Epithelial cell of esophagus (primary cell): Measurements from ENCODE around the gene UST.
A peak's percentile ranks its signal among the peaks of the same experiment; 100 is the strongest.

ENCODE experiments used
- DNase-seq: peaks from one replicate; pipeline ENCODE4 v3.0.0; 2010; ENCODE audit warnings: low read depth
- H3K4me3 ChIP-seq: 2 replicates; pipeline ENCODE4 v1.5.1; 2011; ENCODE audit warnings: mild to moderate bottlenecking, low read length, control low read depth
- TF ChIP-seq, protein P1 (sequence below): IDR thresholded peaks from 2 replicates; pipeline ENCODE4 v1.5.1; 2011; ENCODE audit warnings: low read depth, mild to moderate bottlenecking, low read length, control low read depth, inconsistent platforms; ENCODE audit not compliant: insufficient read depth; ENCODE audit errors: missing control alignments

UST gene

GRCh38 chr6:148928811-148929210 is 182.0 kb downstream of the UST start:
- no peak for DNase-seq
- TF ChIP-seq, protein P1, sequence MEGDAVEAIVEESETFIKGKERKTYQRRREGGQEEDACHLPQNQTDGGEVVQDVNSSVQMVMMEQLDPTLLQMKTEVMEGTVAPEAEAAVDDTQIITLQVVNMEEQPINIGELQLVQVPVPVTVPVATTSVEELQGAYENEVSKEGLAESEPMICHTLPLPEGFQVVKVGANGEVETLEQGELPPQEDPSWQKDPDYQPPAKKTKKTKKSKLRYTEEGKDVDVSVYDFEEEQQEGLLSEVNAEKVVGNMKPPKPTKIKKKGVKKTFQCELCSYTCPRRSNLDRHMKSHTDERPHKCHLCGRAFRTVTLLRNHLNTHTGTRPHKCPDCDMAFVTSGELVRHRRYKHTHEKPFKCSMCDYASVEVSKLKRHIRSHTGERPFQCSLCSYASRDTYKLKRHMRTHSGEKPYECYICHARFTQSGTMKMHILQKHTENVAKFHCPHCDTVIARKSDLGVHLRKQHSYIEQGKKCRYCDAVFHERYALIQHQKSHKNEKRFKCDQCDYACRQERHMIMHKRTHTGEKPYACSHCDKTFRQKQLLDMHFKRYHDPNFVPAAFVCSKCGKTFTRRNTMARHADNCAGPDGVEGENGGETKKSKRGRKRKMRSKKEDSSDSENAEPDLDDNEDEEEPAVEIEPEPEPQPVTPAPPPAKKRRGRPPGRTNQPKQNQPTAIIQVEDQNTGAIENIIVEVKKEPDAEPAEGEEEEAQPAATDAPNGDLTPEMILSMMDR = no peak
- no peak overlapping the region for H3K4me3 ChIP-seq

- no peak for DNase-seq
- H3K4me3 ChIP-seq = no peak overlapping the region
- TF ChIP-seq, protein P1 = no peak
Observed at GRCh38 chr6:148932208-148932607, 185.4 kb downstream of the UST start.

DNA sequence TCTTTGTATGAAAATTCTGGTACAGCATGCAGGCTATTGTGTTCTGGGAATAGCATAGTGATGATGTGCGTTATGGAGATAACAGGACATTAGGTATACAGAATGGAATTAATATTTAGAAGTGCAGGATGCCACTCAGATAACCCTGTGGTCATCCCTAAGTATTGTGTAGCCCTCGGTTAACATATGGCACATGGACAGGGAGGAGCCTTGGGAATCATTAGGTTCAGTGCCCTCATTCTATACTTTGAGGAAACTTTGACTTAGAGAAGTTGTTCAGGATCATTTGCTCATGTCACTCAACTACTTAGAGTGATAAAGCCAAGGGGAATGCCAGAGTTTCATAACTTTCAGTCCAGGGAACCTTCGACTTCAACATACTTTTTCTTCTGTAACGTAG is 185.9 kb downstream of the UST start:
- DNase-seq = peak; percentile 18
- TF ChIP-seq, protein P1 = no peak
- H3K4me3 ChIP-seq = no peak overlapping the region

- peak; percentile 15 for DNase-seq
- TF ChIP-seq, protein P1 = no peak
Observed at GRCh38 chr6:148934539-148934938, 187.7 kb downstream of the UST start.

DNA sequence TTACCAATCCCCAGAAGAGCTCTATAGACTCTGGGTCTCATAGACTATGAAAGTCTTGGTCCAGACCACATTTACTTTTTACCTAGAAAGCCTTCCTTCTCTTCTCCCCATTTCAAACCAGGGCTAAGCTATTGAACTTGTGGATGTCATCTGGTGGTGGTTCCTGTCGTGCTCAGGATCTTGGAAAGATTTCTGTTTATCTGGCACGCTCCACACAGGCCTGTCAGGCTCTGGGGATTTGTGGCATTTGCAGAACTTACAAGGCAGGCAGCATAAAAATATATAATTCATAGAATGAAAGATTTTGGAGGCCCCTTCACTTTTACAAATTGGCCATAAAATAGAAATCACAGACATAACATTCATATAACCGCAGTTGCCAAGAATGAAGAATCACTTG is 188.1 kb downstream of the UST start:
- TF ChIP-seq, protein P1 = no peak
- no peak for DNase-seq
- H3K4me3 ChIP-seq = no peak overlapping the region

More at GRCh38 chr6:148934539-148934938, 187.7 kb downstream of the UST start:
- H3K4me3 ChIP-seq = no peak overlapping the region

DNA sequence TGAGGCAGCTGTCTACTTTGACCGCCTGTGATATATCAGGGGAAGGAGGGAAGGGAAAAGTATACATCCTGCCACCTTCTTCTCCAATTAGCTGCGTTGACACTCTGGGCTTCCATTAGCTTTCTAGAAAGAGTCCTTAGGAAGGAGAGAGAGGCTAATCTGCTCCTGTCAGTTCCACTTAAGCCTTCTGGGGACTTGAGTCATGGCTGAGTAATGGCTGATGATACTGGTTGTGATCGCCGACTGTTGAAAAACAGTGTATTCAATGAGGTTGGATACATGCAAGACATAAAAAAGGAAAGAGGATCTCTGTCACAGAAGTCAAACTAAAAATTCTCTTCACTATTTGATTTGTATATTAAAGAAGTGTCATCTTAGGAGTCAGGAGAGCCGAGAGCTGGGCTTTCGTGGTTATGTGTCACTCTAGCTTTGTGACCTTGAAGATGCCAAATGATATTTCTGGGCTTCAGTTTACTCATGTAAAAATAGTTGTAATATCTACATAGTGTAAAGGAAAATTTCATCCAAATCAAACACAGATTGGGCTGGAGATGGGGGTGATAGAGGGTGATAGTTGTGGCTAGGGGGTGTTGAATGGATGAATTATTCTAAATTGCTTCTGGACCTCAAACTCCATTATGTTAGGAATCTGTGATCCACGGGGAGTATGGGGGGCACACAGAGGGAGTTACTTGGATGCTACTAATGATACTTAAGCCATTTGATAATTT is 189.0 kb downstream of the UST start:
- TF ChIP-seq, protein P1 = no peak
- H3K4me3 ChIP-seq = no peak overlapping the region
- DNase-seq = peak; percentile 87

DNA sequence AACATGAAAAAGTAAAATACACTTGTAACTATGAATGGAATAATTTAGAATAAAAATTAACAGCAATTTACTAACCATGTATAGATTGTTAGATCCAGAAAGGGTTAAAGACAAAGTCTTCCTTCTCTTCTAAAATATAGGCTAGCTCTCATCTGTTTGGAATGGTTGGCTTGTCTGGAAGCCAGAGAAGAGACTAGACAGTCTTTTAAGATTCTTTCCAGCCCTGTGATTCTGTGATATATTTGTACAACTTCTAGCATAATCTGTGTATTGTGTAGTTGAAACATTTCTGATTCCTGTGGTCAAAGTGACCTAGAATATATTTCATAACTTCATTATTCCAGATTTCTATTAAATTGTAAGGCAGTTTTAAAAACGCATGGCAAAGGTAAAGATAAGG is 196.6 kb downstream of the UST start:
- no peak overlapping the region for H3K4me3 ChIP-seq
- TF ChIP-seq, protein P1 = no peak
- no peak for DNase-seq
